ENCODE results near the gene CDH4.

Gene CDH4

GRCh38 chr20:61811166-61811565 lies 559.1 kb downstream of the CDH4 start:
- H3K4me3 ChIP-seq (ENCODE audit: low read depth, low read length): no peak overlapping the region
- no peak for TF ChIP-seq CTCF (IDR thresholded peaks at IDR 0.05; ENCODE audit: control insufficient read depth, extremely low read depth, insufficient read depth)
- no peak for DNase-seq (ENCODE audit: low read depth)

GRCh38 chr20:61812121-61812844 lies 560.2 kb downstream of the CDH4 start:
- no peak for TF ChIP-seq CTCF (IDR thresholded peaks at IDR 0.05; ENCODE audit: control insufficient read depth, extremely low read depth, insufficient read depth)
- DNase-seq (ENCODE audit: low read depth): no peak
- no peak overlapping the region for H3K4me3 ChIP-seq (ENCODE audit: low read depth, low read length)

- no peak for TF ChIP-seq CTCF (IDR thresholded peaks at IDR 0.05; ENCODE audit: control insufficient read depth, extremely low read depth, insufficient read depth)
- no peak for DNase-seq (ENCODE audit: low read depth)
- no peak overlapping the region for H3K4me3 ChIP-seq (ENCODE audit: low read depth, low read length)
Measured at GRCh38 chr20:61812845-61813485, 560.9 kb downstream of the CDH4 start.

- no peak for TF ChIP-seq CTCF (IDR thresholded peaks at IDR 0.05; ENCODE audit: control insufficient read depth, extremely low read depth, insufficient read depth)
- no peak for DNase-seq (ENCODE audit: low read depth)
- H3K4me3 ChIP-seq (ENCODE audit: low read depth, low read length): no peak overlapping the region
Measured at GRCh38 chr20:61813791-61814190, 561.7 kb downstream of the CDH4 start.

- no peak for DNase-seq (ENCODE audit: low read depth)
- H3K4me3 ChIP-seq (ENCODE audit: low read depth, low read length): no peak overlapping the region
- no peak for TF ChIP-seq CTCF (IDR thresholded peaks at IDR 0.05; ENCODE audit: control insufficient read depth, extremely low read depth, insufficient read depth)
Measured at GRCh38 chr20:61814244-61814643, 562.2 kb downstream of the CDH4 start.

- H3K4me3 ChIP-seq (ENCODE audit: low read depth, low read length): no peak overlapping the region
- TF ChIP-seq CTCF (IDR thresholded peaks at IDR 0.05; ENCODE audit: control insufficient read depth, extremely low read depth, insufficient read depth): no peak
- no peak for DNase-seq (ENCODE audit: low read depth)
Measured at GRCh38 chr20:61814726-61815125, 562.7 kb downstream of the CDH4 start.

Data from LNCaP clone FGC (cell line).